HepG2 (cell line): ENCODE measurements around the gene ZFHX3. TPM values are rescaled to one million over a fixed set of nuclear protein-coding genes. Genes with fewer than 3 reads are reported as not detected.

Experiments
- AGO1 ChIP-seq: fragments of 200-400 bp; formaldehyde crosslinking; IDR thresholded peaks from 2 replicates; pipeline ENCODE4 v1.6.1; 2017; ENCODE audit warnings: mild to moderate bottlenecking, low read depth, low read length, moderate library complexity; ENCODE audit not compliant: poor library complexity, severe bottlenecking
- AKAP8 ChIP-seq: sonication (generic); formaldehyde crosslinking; IDR thresholded peaks from 2 replicates; pipeline ENCODE4 v1.5.1; 2020; ENCODE audit warnings: mild to moderate bottlenecking, missing genetic modification reagents
- ARNT2 ChIP-seq: sonication (generic); formaldehyde crosslinking; IDR thresholded peaks from 2 replicates; pipeline ENCODE4 v1.8.0; 2022; ENCODE audit warnings: mild to moderate bottlenecking, low read depth, missing genetic modification reagents, moderate library complexity
- DMAP1 ChIP-seq: IDR thresholded peaks from 2 replicates; pipeline ENCODE4 v1.6.1; 2016
- HMGXB4 ChIP-seq, 2 experiments: sonication (generic) in 1 of 2; formaldehyde crosslinking in 1 of 2; IDR thresholded peaks; 2 replicates each; pipeline versions ENCODE4 v1.4.0 to v1.6.1; 2018 to 2020; ENCODE audit warnings: missing genetic modification reagents in 2 of 2, borderline replicate concordance in 1 of 2, low read depth in 1 of 2, mild to moderate bottlenecking in 1 of 2, missing biosample characterization in 1 of 2
- HNF4A ChIP-seq: sonication (generic); formaldehyde crosslinking; IDR thresholded peaks from 2 replicates; pipeline ENCODE4 v1.4.0; 2020; ENCODE audit warnings: missing genetic modification reagents
- KAT2B ChIP-seq: fragments of 150-350 bp; IDR thresholded peaks from 2 replicates; pipeline ENCODE4 v1.6.1; 2014; ENCODE audit warnings: low read depth, low read length, borderline replicate concordance
- KLF11 ChIP-seq: IDR thresholded peaks from 2 replicates; pipeline ENCODE4 v1.6.1; 2016; ENCODE audit warnings: missing compliant biosample characterization
- MED13 ChIP-seq: sonication (generic); formaldehyde crosslinking; IDR thresholded peaks from 2 replicates; pipeline ENCODE4 v1.5.0; 2020; ENCODE audit warnings: missing genetic modification reagents
- PAX8 ChIP-seq: sonication (generic); formaldehyde crosslinking; IDR thresholded peaks from 2 replicates; pipeline ENCODE4 v1.8.0; 2022; ENCODE audit warnings: mild to moderate bottlenecking, missing genetic modification reagents, borderline replicate concordance
- PAXIP1 ChIP-seq: sonication (generic); formaldehyde crosslinking; conservative IDR thresholded peaks from 2 replicates; pipeline ENCODE4 v1.4.0; 2020; ENCODE audit warnings: mild to moderate bottlenecking, missing genetic modification reagents, moderate library complexity
- STAG1 ChIP-seq: sonication (generic); formaldehyde crosslinking; IDR thresholded peaks from 2 replicates; pipeline ENCODE4 v1.4.0; 2020; ENCODE audit warnings: missing genetic modification reagents
- TBX2 ChIP-seq: sonication (generic); formaldehyde crosslinking; IDR thresholded peaks from 2 replicates; pipeline ENCODE4 v1.5.0; 2020; ENCODE audit warnings: missing genetic modification reagents, mild to moderate bottlenecking, borderline replicate concordance
- TRAFD1 ChIP-seq: sonication (generic); formaldehyde crosslinking; IDR thresholded peaks from 2 replicates; pipeline ENCODE4 v1.5.1; 2020; ENCODE audit warnings: missing genetic modification reagents, mild to moderate bottlenecking, borderline replicate concordance
- ZFP90 ChIP-seq: sonication (generic); formaldehyde crosslinking; IDR thresholded peaks from 2 replicates; pipeline ENCODE4 v1.8.0; 2022; ENCODE audit warnings: missing genetic modification reagents, mild to moderate bottlenecking, inconsistent platforms, borderline replicate concordance
- ZNF253 ChIP-seq: sonication (generic); formaldehyde crosslinking; IDR thresholded peaks from 2 replicates; pipeline ENCODE4 v1.8.0; 2022; ENCODE audit warnings: mild to moderate bottlenecking, missing genetic modification reagents, borderline replicate concordance
- ZNF276 ChIP-seq: sonication (generic); formaldehyde crosslinking; IDR thresholded peaks from 2 replicates; pipeline ENCODE4 v1.4.0; 2020; ENCODE audit warnings: mild to moderate bottlenecking, low read depth, missing genetic modification reagents
- ZNF33A ChIP-seq: sonication (generic); formaldehyde crosslinking; IDR thresholded peaks from 2 replicates; pipeline ENCODE4 v1.5.1; 2020; ENCODE audit warnings: missing genetic modification reagents, mild to moderate bottlenecking, moderate library complexity, borderline replicate concordance
- ZNF691 ChIP-seq: sonication (generic); formaldehyde crosslinking; IDR thresholded peaks from 2 replicates; pipeline ENCODE4 v1.4.0; 2020; ENCODE audit warnings: missing genetic modification reagents, low read depth, mild to moderate bottlenecking, borderline replicate concordance
- ZSCAN29 ChIP-seq: sonication (generic); formaldehyde crosslinking; conservative IDR thresholded peaks from 2 replicates; pipeline ENCODE4 v1.4.0; 2020; ENCODE audit warnings: mild to moderate bottlenecking, missing genetic modification reagents
- polyA plus RNA-seq, 8 experiments: library from polyadenylated mRNA; depleted of rRNA in 3 of 8; stranded (reverse) in 7 of 8; unstranded in 1 of 8; fragments of >200 nt; fragmentation: Illumina TruSeq in 4 of 8; extraction: Trizol in 4 of 8; gene quantifications; 2 replicates each; pipeline versions ENCODE4 v1.2.1 to v1.2.3, GENCODE V29; 2011 to 2016; ENCODE audit warnings: low read depth in 4 of 8, missing spikeins in 1 of 8, mixed read lengths in 1 of 8; ENCODE audit not compliant: insufficient read depth in 1 of 8
- total RNA-seq, 5 experiments: library from RNA; depleted of rRNA; stranded (reverse); fragments of >200 nt; fragmentation: Illumina TruSeq; extraction: Trizol; gene quantifications; 2 replicates each; pipeline ENCODE4 v1.2.3, GENCODE V29; 2016; ENCODE audit warnings: low read depth in 1 of 5

Gene ZFHX3
- total and polyA plus RNA-seq, 2 of the 13 experiments (the other 11 are each of a cell fraction or from before 2014, with no cell fraction given), result 5.0 to 6.0 TPM

GRCh38 chr16:72736074-72736473, 311.9 kb downstream of the ZFHX3 start (continued):
- 0 out of 2 replicates have a peak, but pooled peaks have one; percentile 24 for TF ChIP-seq PAXIP1 (CRISPR knock-in tag)
- no peak for TF ChIP-seq ZNF253 (CRISPR knock-in tag)
- TF ChIP-seq HMGXB4 (CRISPR knock-in tag; IDR thresholded peaks at IDR 0.05; ENCODE audit: borderline replicate concordance in 1 of 2, low read depth in 1 of 2), result 0 out of 4 replicates have a peak, but pooled peaks of 1 of the 2 experiments have one; percentile 28
- no peak for TF ChIP-seq MED13 (CRISPR knock-in tag)
- 0 out of 2 replicates have a peak, but pooled peaks have one; percentile 13 for TF ChIP-seq HNF4A (CRISPR knock-in tag)
- no peak for TF ChIP-seq DMAP1 (CRISPR knock-in tag)
- no peak for TF ChIP-seq TBX2 (CRISPR knock-in tag)
- TF ChIP-seq ZNF691 (CRISPR knock-in tag), result 0 out of 2 replicates have a peak, but pooled peaks have one; percentile 41
- no peak for TF ChIP-seq STAG1
- no peak for TF ChIP-seq ZFP90
- no peak for TF ChIP-seq KLF11 (CRISPR knock-in tag)
- 0 out of 2 replicates have a peak, but pooled peaks have one; percentile 39 for TF ChIP-seq PAX8 (CRISPR knock-in tag)
- no peak for TF ChIP-seq AGO1
- TF ChIP-seq AKAP8 (CRISPR knock-in tag), result no peak
- TF ChIP-seq ZSCAN29, result 0 out of 2 replicates have a peak, but pooled peaks have one; percentile 28
- TF ChIP-seq TRAFD1, result no peak
- TF ChIP-seq ZNF276 (CRISPR knock-in tag), result 0 out of 2 replicates have a peak, but pooled peaks have one; percentile 39
- TF ChIP-seq ARNT2 (CRISPR knock-in tag), result no peak
- no peak for TF ChIP-seq ZNF33A (CRISPR knock-in tag)
- TF ChIP-seq KAT2B, result no peak
